Measurements from ENCODE around the gene C17orf58.
"Not testable (repeated sequence)": the region's sequence is repeated elsewhere in the genome, so short reads cannot be mapped to it uniquely, and the experiment has no call there.

Gene C17orf58

DNA sequence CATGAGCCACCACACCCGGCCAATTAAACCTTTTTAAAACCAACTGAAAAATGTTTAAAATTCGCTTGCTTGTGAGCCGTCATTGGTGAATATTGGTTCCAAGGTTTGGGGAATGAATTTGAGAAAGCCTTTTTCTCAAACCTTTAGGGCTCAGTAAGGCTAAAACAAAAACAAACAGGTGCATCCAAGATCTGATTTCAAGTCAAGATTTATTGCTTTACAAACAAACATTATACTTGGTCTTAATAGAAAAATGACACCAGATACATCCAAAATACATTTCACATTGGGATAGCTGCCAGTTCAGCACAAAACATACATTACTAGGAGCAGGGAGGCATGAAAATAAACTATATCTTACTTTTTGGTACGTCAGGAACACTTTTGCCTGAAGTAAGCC is 5.4 kb downstream of the C17orf58 start:
- TF ChIP-seq, protein P1, sequence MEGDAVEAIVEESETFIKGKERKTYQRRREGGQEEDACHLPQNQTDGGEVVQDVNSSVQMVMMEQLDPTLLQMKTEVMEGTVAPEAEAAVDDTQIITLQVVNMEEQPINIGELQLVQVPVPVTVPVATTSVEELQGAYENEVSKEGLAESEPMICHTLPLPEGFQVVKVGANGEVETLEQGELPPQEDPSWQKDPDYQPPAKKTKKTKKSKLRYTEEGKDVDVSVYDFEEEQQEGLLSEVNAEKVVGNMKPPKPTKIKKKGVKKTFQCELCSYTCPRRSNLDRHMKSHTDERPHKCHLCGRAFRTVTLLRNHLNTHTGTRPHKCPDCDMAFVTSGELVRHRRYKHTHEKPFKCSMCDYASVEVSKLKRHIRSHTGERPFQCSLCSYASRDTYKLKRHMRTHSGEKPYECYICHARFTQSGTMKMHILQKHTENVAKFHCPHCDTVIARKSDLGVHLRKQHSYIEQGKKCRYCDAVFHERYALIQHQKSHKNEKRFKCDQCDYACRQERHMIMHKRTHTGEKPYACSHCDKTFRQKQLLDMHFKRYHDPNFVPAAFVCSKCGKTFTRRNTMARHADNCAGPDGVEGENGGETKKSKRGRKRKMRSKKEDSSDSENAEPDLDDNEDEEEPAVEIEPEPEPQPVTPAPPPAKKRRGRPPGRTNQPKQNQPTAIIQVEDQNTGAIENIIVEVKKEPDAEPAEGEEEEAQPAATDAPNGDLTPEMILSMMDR (conservative IDR thresholded peaks at IDR 0.05; ENCODE audit: low read depth, low read length) = no peak
- no peak for DNase-seq (ENCODE audit: low read depth)
- H3K4me3 ChIP-seq (ENCODE audit: low read depth, low read length) = no peak overlapping the region

DNA sequence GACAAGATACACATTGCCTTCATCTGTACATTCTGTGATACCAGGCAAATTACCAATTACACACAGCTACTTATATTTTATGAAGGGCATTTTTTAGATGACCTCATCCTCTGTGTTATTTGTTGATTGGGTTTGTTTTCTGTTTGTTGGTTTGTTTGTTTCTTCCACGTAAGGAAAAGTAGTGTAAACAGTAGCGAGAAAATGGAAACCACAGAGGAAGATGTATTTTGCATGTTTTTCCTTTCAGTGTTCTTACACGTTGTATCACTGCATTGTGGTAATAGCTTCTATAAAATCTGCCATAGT is 12.9 kb downstream of the C17orf58 start:
- H3K4me3 ChIP-seq (ENCODE audit: low read depth, low read length) = no peak overlapping the region
- TF ChIP-seq, protein P1 (conservative IDR thresholded peaks at IDR 0.05; ENCODE audit: low read depth, low read length) = no peak
- DNase-seq (ENCODE audit: low read depth) = no peak

DNA sequence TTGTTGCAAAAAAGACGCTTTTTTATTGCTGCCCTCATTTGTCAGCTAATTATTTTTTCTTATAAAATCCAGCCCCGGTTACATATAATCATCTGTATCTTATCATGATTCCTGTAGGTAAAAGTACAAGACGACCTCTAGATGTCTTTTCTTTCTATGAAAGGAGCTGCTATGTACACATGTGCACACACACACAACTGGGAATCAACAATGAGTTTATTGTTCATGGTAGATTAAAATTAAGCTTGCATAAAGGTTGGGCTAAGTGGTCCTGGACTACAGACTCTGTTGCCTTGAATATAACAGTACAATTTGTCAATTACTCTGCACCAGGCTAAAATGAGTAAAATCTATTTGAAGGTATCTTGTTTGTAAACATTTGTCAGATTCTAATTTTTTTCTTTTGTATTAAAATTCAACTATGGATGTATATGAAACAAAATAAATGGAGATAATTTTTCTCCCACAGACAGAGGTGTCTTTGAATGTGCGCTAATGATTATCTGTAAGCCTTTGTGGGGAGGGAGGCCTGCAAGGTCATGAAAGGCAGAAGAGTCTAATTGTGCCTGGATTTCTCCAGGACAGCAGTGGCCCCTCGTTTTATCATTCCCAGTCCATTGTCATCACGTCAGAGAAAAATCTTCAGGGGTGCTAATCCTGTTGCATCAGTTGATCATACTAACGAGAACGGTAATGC is 13.4 kb downstream of the C17orf58 start:
- no peak overlapping the region for H3K4me3 ChIP-seq (ENCODE audit: low read depth, low read length)
- TF ChIP-seq, protein P1 (conservative IDR thresholded peaks at IDR 0.05; ENCODE audit: low read depth, low read length) = no peak
- DNase-seq (ENCODE audit: low read depth) = no peak

DNA sequence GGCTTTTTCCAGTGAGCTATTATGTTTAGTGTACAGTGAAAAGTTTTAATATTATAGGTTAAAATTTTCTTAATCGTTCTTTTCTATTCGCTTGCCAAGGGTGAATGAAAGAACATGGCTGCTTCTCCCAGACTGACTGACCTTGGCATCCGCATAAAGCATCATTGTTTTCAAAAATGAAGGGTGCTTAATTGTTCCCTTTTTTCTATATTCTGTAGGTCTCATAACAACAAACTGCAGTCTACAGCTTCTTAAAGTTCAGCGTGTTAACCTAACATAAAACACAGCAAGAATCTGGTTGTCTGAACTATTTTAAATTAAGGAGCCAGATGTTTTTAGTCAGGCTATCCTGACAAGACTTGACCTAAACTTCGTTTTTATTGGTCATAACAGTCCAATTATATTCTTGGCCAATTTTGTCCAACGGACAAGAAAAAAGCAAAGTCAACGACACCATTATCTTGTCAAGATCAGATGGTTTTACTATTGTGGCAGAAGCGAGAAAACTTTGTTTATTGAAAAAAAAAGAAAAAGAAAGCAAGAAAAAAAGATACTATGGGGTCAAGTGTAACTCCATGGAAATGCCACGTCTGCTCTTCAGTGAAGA is 14.1 kb downstream of the C17orf58 start:
- H3K4me3 ChIP-seq (ENCODE audit: low read depth, low read length) = no peak overlapping the region
- DNase-seq (ENCODE audit: low read depth) = no peak
- TF ChIP-seq, protein P1 (conservative IDR thresholded peaks at IDR 0.05; ENCODE audit: low read depth, low read length) = no peak

DNA sequence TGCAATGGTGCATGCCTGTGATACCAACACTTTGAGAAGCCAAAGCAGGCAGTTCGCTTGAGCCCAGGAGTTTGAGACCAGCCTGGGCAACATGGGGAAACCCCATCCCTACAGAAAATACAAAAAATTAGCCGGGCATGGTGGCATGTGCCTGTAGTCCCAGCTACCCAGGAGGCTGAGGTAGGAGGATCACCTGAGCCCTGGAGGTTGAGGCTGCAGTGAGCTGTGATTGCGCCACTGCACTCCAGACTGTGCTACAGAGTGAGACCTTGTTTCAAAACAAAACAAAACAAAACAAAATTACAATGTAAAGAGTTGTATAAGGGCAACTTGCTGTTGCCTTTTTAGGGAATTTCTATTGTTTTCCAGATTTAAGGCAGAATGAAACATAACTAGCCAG is 15.4 kb downstream of the C17orf58 start:
- DNase-seq (ENCODE audit: low read depth); H3K4me3 ChIP-seq (ENCODE audit: low read depth, low read length): not testable (repeated sequence)

DNA sequence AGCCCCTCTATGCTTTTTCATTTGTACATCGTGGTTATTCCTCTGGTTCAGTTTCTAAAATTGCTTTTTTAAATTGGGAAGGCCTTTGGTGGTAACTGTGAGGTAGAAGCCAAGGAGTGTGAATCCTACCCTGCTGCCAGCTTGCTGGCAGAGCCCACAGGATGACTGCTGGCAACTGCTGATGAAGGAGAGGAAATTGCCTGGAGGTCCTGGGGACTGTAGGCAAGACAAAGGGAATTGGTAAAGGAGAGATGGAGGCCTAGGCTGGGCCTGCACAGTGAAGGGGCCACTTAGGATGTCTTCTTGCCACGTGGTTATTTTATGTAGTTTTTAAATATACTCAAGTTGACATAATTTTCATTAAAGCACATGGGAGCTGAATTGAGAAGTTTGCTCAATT is 15.8 kb downstream of the C17orf58 start:
- TF ChIP-seq, protein P1 (conservative IDR thresholded peaks at IDR 0.05; ENCODE audit: low read depth, low read length) = no peak
- H3K4me3 ChIP-seq (ENCODE audit: low read depth, low read length) = no peak overlapping the region
- no peak for DNase-seq (ENCODE audit: low read depth)

DNA sequence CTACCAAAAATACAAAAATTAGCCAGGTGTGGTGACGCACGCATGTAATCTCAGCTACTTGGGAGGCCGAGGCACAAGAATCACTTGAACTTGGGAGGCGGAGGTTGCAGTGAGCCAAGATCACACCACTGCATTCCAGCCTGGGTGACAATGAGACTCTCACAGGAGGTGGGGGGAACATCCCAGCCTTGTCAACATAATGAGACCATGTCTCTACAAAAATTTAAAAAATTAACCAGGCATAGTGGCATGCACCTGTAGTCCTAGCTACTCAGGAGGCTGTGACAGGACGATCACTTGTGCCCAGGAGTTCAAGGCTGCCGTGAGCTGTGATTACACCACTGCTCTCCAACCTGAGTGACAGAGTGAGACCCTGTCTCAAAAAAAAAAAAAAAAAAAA is 20.0 kb downstream of the C17orf58 start:
- H3K4me3 ChIP-seq (ENCODE audit: low read depth, low read length); DNase-seq (ENCODE audit: low read depth): not testable (repeated sequence)

DNA sequence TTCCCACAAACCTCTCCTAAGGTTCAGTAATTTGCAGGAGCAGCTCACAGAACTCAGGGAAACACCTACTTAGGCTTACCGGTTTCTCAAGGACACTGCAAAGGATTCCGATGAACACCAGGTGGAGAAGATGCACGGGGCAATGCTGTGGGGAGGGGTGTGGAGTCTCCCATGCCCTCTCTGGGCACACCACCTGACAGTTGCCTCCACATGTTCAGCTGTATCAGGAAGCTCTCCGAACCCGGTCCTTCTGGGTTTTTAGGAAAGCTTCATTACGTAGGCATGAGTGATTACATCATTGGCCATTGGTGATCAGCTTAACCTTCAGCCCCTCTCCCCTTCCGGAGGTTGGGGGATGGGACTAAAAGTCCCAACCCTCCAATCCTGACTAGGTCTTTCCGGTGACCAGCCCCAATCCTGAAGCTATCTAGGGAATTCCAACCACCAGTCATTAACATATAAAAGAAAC is 21.6 kb downstream of the C17orf58 start:
- no peak overlapping the region for H3K4me3 ChIP-seq (ENCODE audit: low read depth, low read length)
- TF ChIP-seq, protein P1 (conservative IDR thresholded peaks at IDR 0.05; ENCODE audit: low read depth, low read length) = no peak
- no peak for DNase-seq (ENCODE audit: low read depth)

Measured in choroid plexus epithelial cell (primary cell).